ENCODE data around the gene MIB1. TPM values are rescaled to one million over a fixed set of nuclear protein-coding genes. Genes with fewer than 3 reads are reported as not detected.
"Not testable (repeated sequence)": the region's sequence is repeated elsewhere in the genome, so short reads cannot be mapped to it uniquely, and the experiment has no call there.

Gene MIB1
- total and polyA plus RNA-seq, 10 of the 15 experiments (the other 5 are each of a cell fraction or from before 2014, with no cell fraction given): 2.3 to 27.5 (median 10.4) TPM

- BruUV-seq (replicated peaks): no TSS peak
- Histone ChIP-seq H3K4me3 (no peak overlapping the region), H3K36me3 (ENCODE audit: control insufficient read depth in 2 of 2, insufficient read depth in 2 of 2, low read length in 1 of 2) (no peaks in the 10 kb centered on the region), H3K4me2 (ENCODE audit: control insufficient read depth, insufficient read depth) (no peak overlapping the region), H3K79me2 (ENCODE audit: control insufficient read depth, insufficient read depth, low read length) (no peaks in the 10 kb centered on the region), H3K9ac (ENCODE audit: control insufficient read depth, insufficient read depth, low read length) (no peak overlapping the region), H3K27me3 (replicated peaks in 1 of 2; ENCODE audit: control insufficient read depth in 2 of 2, insufficient read depth in 2 of 2, low read length in 1 of 2) (no peaks in the 10 kb centered on the region), H3K4me1 (ENCODE audit: control insufficient read depth, insufficient read depth, low read length) (no peaks in the 10 kb centered on the region), H2AFZ (ENCODE audit: control insufficient read depth, low read depth, low read length) (no peak overlapping the region), H3K27ac (ENCODE audit: control insufficient read depth, insufficient read depth) (no peak overlapping the region), H4K20me1 (ENCODE audit: control insufficient read depth, insufficient read depth) (no peaks in the 10 kb centered on the region), H3K9me3 (replicated peaks; ENCODE audit: control insufficient read depth, insufficient read depth, low read length) (no peaks in the 10 kb centered on the region; the same call in 2 of the 3 replicates)
- WGBS (ENCODE audit: insufficient coverage, insufficient replicate concordance, low lambda C conversion rate, missing lambda C conversion rate): 76% methylated on average over 12 of the region's 12 CpGs
- DNase-seq (ENCODE audit: low read depth, low spot score): no peak
- TF ChIP-seq SPI1 (IDR thresholded peaks at IDR 0.05; ENCODE audit: borderline replicate concordance, insufficient read depth, low read depth, low read length): no peak
- TF ChIP-seq EED (IDR thresholded peaks at IDR 0.05; ENCODE audit: low read depth): no peak
- TF ChIP-seq BCL11A (IDR thresholded peaks at IDR 0.05; ENCODE audit: low read depth, low read length): no peak
- TF ChIP-seq KAT2A (conservative IDR thresholded peaks at IDR 0.05; ENCODE audit: control insufficient read depth, low read depth, low read length): no peak
- no peak for TF ChIP-seq BRCA1 (IDR thresholded peaks at IDR 0.05; ENCODE audit: low read depth, low read length)
- TF ChIP-seq NR2C2 (IDR thresholded peaks at IDR 0.05; ENCODE audit: borderline replicate concordance, control insufficient read depth, insufficient read length, low read depth): no peak
- TF ChIP-seq ZNF592 (IDR thresholded peaks at IDR 0.05): no peak
- TF ChIP-seq POU2F2 (IDR thresholded peaks at IDR 0.05; ENCODE audit: borderline replicate concordance, low read depth, low read length): no peak
- no peak for TF ChIP-seq E2F8 (IDR thresholded peaks at IDR 0.05; ENCODE audit: low read depth, partially characterized antibody)
- TF ChIP-seq CHD4 (IDR thresholded peaks at IDR 0.05): no peak
- TF ChIP-seq IRF4 (IDR thresholded peaks at IDR 0.05; ENCODE audit: low read depth, low read length): no peak
- TF ChIP-seq CHD2 (IDR thresholded peaks at IDR 0.05; ENCODE audit: borderline replicate concordance, low read depth, low read length): no peak
- RAD21 ChIA-PET (ENCODE audit: unreplicated experiment): no interaction called here
- ATAC-seq: no peak
- POLR2A ChIA-PET: no interaction called here
- intact Hi-C loops (cut with micrococcal nuclease; ENCODE audit: unreplicated experiment): no loop called here
- in situ Hi-C loops (cut with MboI): no loop called here
- CTCF ChIA-PET: no interaction called here
- no peak for FAIRE-seq
- SMC1A ChIA-PET (ENCODE audit: uncharacterized antibody, unreplicated experiment): no interaction called here
Observed at GRCh38 chr18:21735452-21736015, 5.1 kb upstream of the MIB1 start.

GRCh38 chr18:21736926-21737325, 3.7 kb upstream of the MIB1 start:
- CTCF ChIA-PET: interaction anchor here (1.0 kb wide), 1 partner anchor 9 kb away, joined by 3 read pairs; no protein-coding TSS in a partner anchor
- DNase-seq (ENCODE audit: low read depth, low spot score); ATAC-seq; H3K36me3 ChIP-seq (ENCODE audit: control insufficient read depth in 2 of 2, insufficient read depth in 2 of 2, low read length in 1 of 2); in situ Hi-C loops (cut with MboI); BruUV-seq (replicated peaks); intact Hi-C loops (cut with micrococcal nuclease; ENCODE audit: unreplicated experiment); H2AFZ ChIP-seq (ENCODE audit: control insufficient read depth, low read depth, low read length); H3K27me3 ChIP-seq (replicated peaks in 1 of 2; ENCODE audit: control insufficient read depth in 2 of 2, insufficient read depth in 2 of 2, low read length in 1 of 2); H3K4me2 ChIP-seq (ENCODE audit: control insufficient read depth, insufficient read depth); H3K9ac ChIP-seq (ENCODE audit: control insufficient read depth, insufficient read depth, low read length); H3K27ac ChIP-seq (ENCODE audit: control insufficient read depth, insufficient read depth); H3K9me3 ChIP-seq (replicated peaks; ENCODE audit: control insufficient read depth, insufficient read depth, low read length); H4K20me1 ChIP-seq (ENCODE audit: control insufficient read depth, insufficient read depth); H3K4me3 ChIP-seq; H3K4me1 ChIP-seq (ENCODE audit: control insufficient read depth, insufficient read depth, low read length); RAD21 ChIA-PET (ENCODE audit: unreplicated experiment); SMC1A ChIA-PET (ENCODE audit: uncharacterized antibody, unreplicated experiment); POLR2A ChIA-PET; FAIRE-seq: not testable (repeated sequence)
- WGBS (ENCODE audit: insufficient coverage, insufficient replicate concordance, low lambda C conversion rate, missing lambda C conversion rate): 59% methylated on average over 4 of the region's 4 CpGs
- H3K79me2 ChIP-seq (ENCODE audit: control insufficient read depth, insufficient read depth, low read length): peaks cover 12% of the 10 kb centered on the region
